Pancreas (tissue), 10 donors: ENCODE data around the gene SEC11C. TPM values are rescaled to one million over a fixed set of nuclear protein-coding genes. Genes with fewer than 3 reads are reported as not detected.

ENCODE experiments used
- ATAC-seq, 4 donors: fragments of 200-7000 bp; cut with Tn5 transposase; one replicate each; pipeline versions ENCODE4 v1.8.0 to v1.9.1; 2020; ENCODE audit warnings: mild to moderate bottlenecking in 4 of 4, moderate library complexity in 4 of 4
- DNase-seq, 6 donors: peaks; one replicate each; pipeline ENCODE4 v3.0.0-alpha.2; 2020
- FAIRE-seq: peaks from 2 replicates; lab custom pipeline; 2012; peaks lifted over from hg19 to GRCh38; lab: Jason Lieb, UNC
- H3K27ac ChIP-seq, 4 donors: fragments of 200-600 bp; sonication (generic); 1 replicate in 3 of 4; 2 replicates in 1 of 4; pipeline versions ENCODE4 v1.5.0 to v1.8.0; 2020
- H3K27me3 ChIP-seq, 4 donors: fragments of 200-600 bp; one replicate each; pipeline ENCODE4 v1.8.0; 2021
- H3K36me3 ChIP-seq, 3 donors: fragments of 200-600 bp; sonication (generic) in 1 of 3; one replicate each; pipeline versions ENCODE4 v1.5.0 to v1.8.0; 2020 to 2021
- H3K4me1 ChIP-seq, 3 donors: fragments of 200-600 bp; one replicate each; pipeline ENCODE4 v1.8.0; 2021
- H3K4me3 ChIP-seq, 4 donors: fragments of 200-600 bp; sonication (generic) in 2 of 4; one replicate each; pipeline versions ENCODE4 v1.5.0 to v1.8.0; 2020 to 2021
- H3K9me3 ChIP-seq, 4 donors: fragments of 200-600 bp; one replicate each; pipeline ENCODE4 v1.8.0; 2021
- WGBS, 2 donors: extraction: QIAGEN DNeasy Blood & Tissue Kit; methylation state at CpG; one replicate each; pipeline ENCODE4 v1.1.7; 2013; 5-methylcytosine and 5-hydroxymethylcytosine counted together
- intact Hi-C, 3 donors: fragments of 100-400 bp; cut with DNase I; formaldehyde crosslinking; loops; one replicate each; pipeline versions ENCODE4 v1.11.1 to v1.14.2; 2022
- polyA plus RNA-seq, 2 donors: library from polyadenylated mRNA; stranded (reverse); fragments of 200-250 nt; gene quantifications; one replicate each; pipeline ENCODE4 v1.2.3, GENCODE V29; 2013
- total RNA-seq, 6 donors: library from RNA; stranded (reverse); fragmentation: NEBNext Ultra II Directional in 4 of 6; extraction: Animal tissue kit (Norgen Biotek cat#: 25700) in 4 of 6; gene quantifications; one replicate each; pipeline versions ENCODE4 v1.2.1 to v1.2.4, GENCODE V29; 2021 to 2023
- TF ChIP-seq, protein P1 (sequence below), 4 donors: fragments of 200-600 bp; sonication (generic) in 3 of 4; IDR thresholded peaks; one replicate each; pipeline versions ENCODE4 v1.5.0 to v1.8.0; 2021; ENCODE audit warnings: antibody characterized with exemption in 4 of 4
- donor health status: healthy with polysubstance abuse.
- donor health status: DM: no; HTN: no; CAD: no; lungs with moderate emphysema.
- donor health status: DM: no; HTN: no; CAD: no.
- donor health status: control.
- donor health status: control.
- donor health status: Bipolar disorder and iron deficiency.
- donor health status: DM: yes; HTN: yes; CAD: no.
- donor health status: DM: no; HTN: no; CAD: no.
- donor health status: DM: no; HTN: no; CAD: no.
- donor health status: DM: yes; HTN: yes; CAD: no.

The SEC11C gene
- total and polyA plus RNA-seq, 8 donors, result 69.9 to 173 (median 96.7) TPM

DNA sequence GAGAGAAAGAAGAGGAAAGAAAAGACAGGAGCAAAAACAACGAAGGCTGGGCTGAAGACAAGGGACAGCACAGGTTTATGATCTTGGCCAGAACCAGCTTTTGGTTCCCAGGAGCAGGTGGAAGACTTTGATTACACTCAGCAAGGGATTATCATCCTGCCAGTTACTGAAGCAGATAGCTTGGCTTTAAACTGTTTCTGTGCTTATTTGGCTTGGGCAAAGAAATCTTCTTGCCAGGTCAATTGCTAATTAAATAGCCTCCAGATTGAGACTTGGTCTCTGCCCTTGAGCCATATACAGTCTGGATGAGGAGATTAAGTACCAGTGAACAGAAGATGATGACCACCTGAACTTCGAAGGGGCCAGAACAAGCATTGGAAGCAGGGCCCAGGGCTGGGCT lies 58.0 kb downstream of the SEC11C start:
- no peaks in the 10 kb centered on the region for H3K9me3 ChIP-seq
- 41 to 56% methylated on average over 2 of the region's 2 CpGs for WGBS, 2 donors
- no peak overlapping the region for H3K4me3 ChIP-seq
- no peaks in the 10 kb centered on the region for H3K36me3 ChIP-seq
- FAIRE-seq (no peak), DNase-seq (no peak), ATAC-seq (no peak)
- H3K4me1 ChIP-seq, result no peaks in the 10 kb centered on the region
- TF ChIP-seq, protein P1, sequence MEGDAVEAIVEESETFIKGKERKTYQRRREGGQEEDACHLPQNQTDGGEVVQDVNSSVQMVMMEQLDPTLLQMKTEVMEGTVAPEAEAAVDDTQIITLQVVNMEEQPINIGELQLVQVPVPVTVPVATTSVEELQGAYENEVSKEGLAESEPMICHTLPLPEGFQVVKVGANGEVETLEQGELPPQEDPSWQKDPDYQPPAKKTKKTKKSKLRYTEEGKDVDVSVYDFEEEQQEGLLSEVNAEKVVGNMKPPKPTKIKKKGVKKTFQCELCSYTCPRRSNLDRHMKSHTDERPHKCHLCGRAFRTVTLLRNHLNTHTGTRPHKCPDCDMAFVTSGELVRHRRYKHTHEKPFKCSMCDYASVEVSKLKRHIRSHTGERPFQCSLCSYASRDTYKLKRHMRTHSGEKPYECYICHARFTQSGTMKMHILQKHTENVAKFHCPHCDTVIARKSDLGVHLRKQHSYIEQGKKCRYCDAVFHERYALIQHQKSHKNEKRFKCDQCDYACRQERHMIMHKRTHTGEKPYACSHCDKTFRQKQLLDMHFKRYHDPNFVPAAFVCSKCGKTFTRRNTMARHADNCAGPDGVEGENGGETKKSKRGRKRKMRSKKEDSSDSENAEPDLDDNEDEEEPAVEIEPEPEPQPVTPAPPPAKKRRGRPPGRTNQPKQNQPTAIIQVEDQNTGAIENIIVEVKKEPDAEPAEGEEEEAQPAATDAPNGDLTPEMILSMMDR (IDR thresholded peaks at IDR 0.05), result no peak
- intact Hi-C loops, result no loop called here
- H3K27ac ChIP-seq, result no peak overlapping the region
- no peaks in the 10 kb centered on the region for H3K27me3 ChIP-seq

DNA sequence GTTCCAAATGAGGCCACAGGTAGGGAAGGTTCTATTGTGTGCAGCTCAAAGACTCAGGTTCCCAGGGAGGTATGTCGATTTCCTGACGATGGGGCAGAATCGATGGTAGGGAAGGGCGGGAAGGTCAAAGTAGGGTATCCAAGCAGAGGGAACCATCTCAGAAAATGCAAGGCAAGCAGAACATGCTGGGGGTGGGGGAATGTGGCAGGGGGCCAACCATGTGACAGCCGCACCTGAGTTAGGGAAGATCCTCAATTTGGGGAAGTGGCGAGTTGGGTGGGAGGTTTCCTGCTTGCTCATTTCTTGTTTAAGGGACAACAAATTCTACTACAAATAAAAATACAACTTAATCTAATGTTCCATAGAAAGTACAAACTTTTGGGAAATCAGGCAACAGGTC lies 58.5 kb downstream of the SEC11C start:
- no peaks in the 10 kb centered on the region for H3K27me3 ChIP-seq
- H3K4me1 ChIP-seq, result no peaks in the 10 kb centered on the region
- H3K27ac ChIP-seq, result no peak overlapping the region
- ATAC-seq (no peak), FAIRE-seq (no peak), DNase-seq (no peak)
- TF ChIP-seq, protein P1 (IDR thresholded peaks at IDR 0.05), result no peak
- H3K9me3 ChIP-seq, result no peaks in the 10 kb centered on the region
- H3K36me3 ChIP-seq, result no peaks in the 10 kb centered on the region
- intact Hi-C loops, result no loop called here
- 88 to 89% methylated on average over 6 of the region's 6 CpGs for WGBS, 2 donors
- H3K4me3 ChIP-seq, result no peak overlapping the region

DNA sequence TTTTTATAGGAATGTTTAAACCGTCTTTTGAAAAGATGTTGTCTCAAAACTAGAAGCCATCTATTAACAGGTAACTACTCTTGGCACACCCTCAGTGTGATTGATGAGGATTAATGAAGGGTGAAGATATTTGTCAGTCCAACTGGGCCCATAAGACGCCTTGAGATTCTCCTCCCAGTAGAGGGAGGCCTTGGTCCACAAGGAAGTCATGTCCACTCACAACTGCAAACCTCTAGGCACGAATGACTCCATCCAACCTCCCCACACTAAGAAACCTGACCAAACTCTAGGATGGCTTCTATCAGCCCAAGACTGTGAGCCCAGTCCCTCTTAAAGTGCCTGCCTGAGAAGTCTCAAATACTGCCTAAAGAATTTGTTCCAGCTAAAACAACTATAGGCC lies 61.1 kb downstream of the SEC11C start:
- Histone ChIP-seq H3K27ac (no peak overlapping the region), H3K4me1 (no peaks in the 10 kb centered on the region), H3K9me3 (no peaks in the 10 kb centered on the region), H3K27me3 (no peaks in the 10 kb centered on the region), H3K36me3 (no peaks in the 10 kb centered on the region), H3K4me3 (no peak overlapping the region)
- intact Hi-C loops, result no loop called here
- FAIRE-seq (no peak), ATAC-seq (no peak), DNase-seq (no peak)
- WGBS, 2 donors, result 87% methylated on average over 3 of the region's 3 CpGs
- TF ChIP-seq, protein P1 (IDR thresholded peaks at IDR 0.05), result no peak

DNA sequence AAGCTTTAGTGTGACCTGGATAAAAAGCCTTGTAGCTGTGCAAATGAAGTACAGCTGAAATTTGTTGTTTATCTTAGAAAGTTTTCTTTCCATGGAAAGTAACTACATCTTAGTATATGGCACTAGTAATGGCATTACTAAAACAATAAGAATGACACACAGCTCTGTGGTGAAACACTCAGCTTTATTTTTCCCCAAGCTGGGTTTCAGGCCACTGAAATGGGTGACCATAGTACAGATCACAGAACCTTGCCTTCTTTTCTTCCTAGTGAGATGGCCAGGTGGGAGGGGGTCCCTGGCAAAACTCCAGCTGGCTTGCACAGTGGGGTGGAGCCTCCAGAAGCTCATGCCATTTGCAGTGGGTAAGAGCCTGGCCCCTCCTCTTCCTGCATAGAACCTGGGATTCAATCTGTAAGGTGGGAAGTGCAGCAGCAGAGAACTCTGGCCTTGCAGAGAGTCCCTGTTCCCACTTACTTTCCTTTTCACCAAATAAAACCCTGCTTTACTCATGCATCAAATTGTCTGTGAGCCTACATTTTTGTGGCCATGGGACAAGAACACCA lies 62.7 kb downstream of the SEC11C start:
- ATAC-seq (no peak), FAIRE-seq (no peak), DNase-seq (no peak)
- no peak overlapping the region for H3K4me3 ChIP-seq
- H3K4me1 ChIP-seq, result no peaks in the 10 kb centered on the region
- H3K27me3 ChIP-seq, result no peaks in the 10 kb centered on the region
- TF ChIP-seq, protein P1 (IDR thresholded peaks at IDR 0.05), result no peak
- no peaks in the 10 kb centered on the region for H3K36me3 ChIP-seq
- no peak overlapping the region for H3K27ac ChIP-seq
- no peaks in the 10 kb centered on the region for H3K9me3 ChIP-seq
- intact Hi-C loops, result no loop called here

DNA sequence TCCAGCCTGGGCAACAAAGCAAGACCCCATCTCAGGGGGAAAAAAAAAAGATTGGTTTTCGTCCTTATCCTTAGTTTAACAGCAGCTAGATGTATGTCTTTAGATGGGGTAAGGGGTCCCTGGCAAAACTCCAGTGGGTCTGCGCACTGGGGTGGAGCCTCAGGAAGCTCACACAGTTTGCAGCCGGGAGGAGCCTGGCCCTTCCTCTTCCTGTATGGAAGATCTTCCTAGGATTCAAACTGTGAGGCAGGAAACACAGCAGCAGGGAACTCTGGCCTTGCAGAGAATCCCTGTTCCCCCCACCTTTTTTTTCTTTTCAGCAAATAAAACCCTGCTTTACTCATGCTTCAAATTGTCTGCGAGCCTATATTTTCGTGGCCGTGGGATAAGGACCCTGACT lies 67.8 kb downstream of the SEC11C start:
- Histone ChIP-seq H3K27ac (no peak overlapping the region), H3K4me1 (no peaks in the 10 kb centered on the region), H3K36me3 (no peaks in the 10 kb centered on the region), H3K9me3 (no peaks in the 10 kb centered on the region), H3K27me3 (no peaks in the 10 kb centered on the region), H3K4me3 (no peak overlapping the region)
- WGBS, 2 donors, result 81 to 85% methylated on average over 6 of the region's 6 CpGs
- TF ChIP-seq, protein P1 (IDR thresholded peaks at IDR 0.05), result no peak
- DNase-seq (no peak), ATAC-seq (no peak), FAIRE-seq (no peak)
- intact Hi-C loops, result no loop called here

Other genes starting within 250 kb of the SEC11C start
- under 1 TPM in 2 of 6 donors, not detected in 4; 0.74 to 0.75 TPM for gene GRP, start 80.3 kb downstream of the SEC11C start, total RNA-seq
- gene GRP, start 80.3 kb downstream of the SEC11C start, polyA plus RNA-seq, result 10 to 100 TPM in 1 of 2 donors, under 1 TPM in 1; 0.34 to 11.5 TPM
- not detected for gene RAX, start 133.6 kb downstream of the SEC11C start, total RNA-seq
- not detected for gene RAX, start 133.6 kb downstream of the SEC11C start, polyA plus RNA-seq
- under 1 TPM in 1 of 6 donors, not detected in 5; 0.09 TPM for gene CPLX4, start 178.8 kb downstream of the SEC11C start, total RNA-seq
- not detected for gene CPLX4, start 178.8 kb downstream of the SEC11C start, polyA plus RNA-seq
- gene LMAN1, start 219.4 kb downstream of the SEC11C start, total RNA-seq, result 10 to 100 TPM; 50.7 to 75.2 (median 66.4) TPM
- 10 to 100 TPM; 15.9 to 38.9 TPM for gene LMAN1, start 219.4 kb downstream of the SEC11C start, polyA plus RNA-seq